ENCODE data around the gene CUL1.
"Not testable (repeated sequence)": the region's sequence is repeated elsewhere in the genome, so short reads cannot be mapped to it uniquely, and the experiment has no call there.

The CUL1 gene

GRCh38 chr7:148702876-148703670 lies 4.4 kb downstream of the CUL1 start:
- no peak for TF ChIP-seq CTCF (IDR thresholded peaks at IDR 0.05)
- TF ChIP-seq ZFX (IDR thresholded peaks at IDR 0.05; ENCODE audit: borderline replicate concordance) = no peak

GRCh38 chr7:148703671-148703962 lies 4.9 kb downstream of the CUL1 start:
- H3K27ac ChIP-seq = not testable (repeated sequence)

More at GRCh38 chr7:148702876-148703670, 4.4 kb downstream of the CUL1 start:
- no peak overlapping the region for H3K27ac ChIP-seq

- H3K27ac ChIP-seq = no peak overlapping the region
Observed at GRCh38 chr7:148704189-148704588, 5.5 kb downstream of the CUL1 start.

GRCh38 chr7:148704970-148705369 lies 6.3 kb downstream of the CUL1 start:
- H3K27ac ChIP-seq = no peak overlapping the region
- no peak for TF ChIP-seq ZFX (IDR thresholded peaks at IDR 0.05; ENCODE audit: borderline replicate concordance)
- TF ChIP-seq CTCF (IDR thresholded peaks at IDR 0.05) = no peak

More at GRCh38 chr7:148704189-148704588, 5.5 kb downstream of the CUL1 start:
- TF ChIP-seq ZFX (IDR thresholded peaks at IDR 0.05; ENCODE audit: borderline replicate concordance) = no peak
- no peak for TF ChIP-seq CTCF (IDR thresholded peaks at IDR 0.05)

GRCh38 chr7:148706368-148706767 lies 7.7 kb downstream of the CUL1 start:
- TF ChIP-seq CTCF (IDR thresholded peaks at IDR 0.05) (no peak), ZFX (IDR thresholded peaks at IDR 0.05; ENCODE audit: borderline replicate concordance) (no peak)
- no peak overlapping the region for H3K27ac ChIP-seq

GRCh38 chr7:148708026-148708885 lies 9.6 kb downstream of the CUL1 start:
- TF ChIP-seq CTCF (IDR thresholded peaks at IDR 0.05) (no peak), ZFX (IDR thresholded peaks at IDR 0.05; ENCODE audit: borderline replicate concordance) (no peak)

GRCh38 chr7:148709014-148709413 lies 10.3 kb downstream of the CUL1 start:
- no peak overlapping the region for H3K27ac ChIP-seq
- no peak for TF ChIP-seq ZFX (IDR thresholded peaks at IDR 0.05; ENCODE audit: borderline replicate concordance)
- TF ChIP-seq CTCF (IDR thresholded peaks at IDR 0.05) = no peak

More at GRCh38 chr7:148708026-148708885, 9.6 kb downstream of the CUL1 start:
- H3K27ac ChIP-seq = no peak overlapping the region

GRCh38 chr7:148710426-148710825 lies 11.7 kb downstream of the CUL1 start:
- not testable (repeated sequence) for H3K27ac ChIP-seq
